Effector memory CD4-positive, alpha-beta T cell (primary cell): ENCODE measurements around the gene SLC12A9.

Source experiments
- DNase-seq, 3 donors: peaks; one replicate each; pipeline ENCODE4 v3.0.0-alpha.2; 2020
- H3K27ac ChIP-seq: 2 replicates; pipeline ENCODE4 v1.7.0; 2013; ENCODE audit warnings: mild to moderate bottlenecking, low read length, moderate library complexity; ENCODE audit not compliant: insufficient read depth, poor library complexity, severe bottlenecking
- H3K27me3 ChIP-seq: replicated peaks from 2 replicates; pipeline ENCODE4 v1.7.0; 2013; ENCODE audit warnings: mild to moderate bottlenecking, low read length; ENCODE audit not compliant: insufficient read depth, control insufficient read depth, poor library complexity, severe bottlenecking
- H3K36me3 ChIP-seq: 2 replicates; pipeline ENCODE4 v1.7.0; 2013; ENCODE audit warnings: mild to moderate bottlenecking, low read length, moderate library complexity; ENCODE audit not compliant: control insufficient read depth, insufficient read depth
- H3K4me1 ChIP-seq: 2 replicates; pipeline ENCODE4 v1.7.0; 2013; ENCODE audit warnings: low read length, mild to moderate bottlenecking; ENCODE audit not compliant: control insufficient read depth, insufficient read depth, poor library complexity, severe bottlenecking
- H3K4me3 ChIP-seq: 2 replicates; pipeline ENCODE4 v1.7.0; 2013; ENCODE audit warnings: low read length, low read depth, mild to moderate bottlenecking; ENCODE audit not compliant: insufficient read depth, poor library complexity, severe bottlenecking
- H3K9me3 ChIP-seq: 2 replicates; pipeline ENCODE4 v1.7.0; 2013; ENCODE audit warnings: mild to moderate bottlenecking, low read length, moderate library complexity; ENCODE audit not compliant: control insufficient read depth

Gene SLC12A9

DNA sequence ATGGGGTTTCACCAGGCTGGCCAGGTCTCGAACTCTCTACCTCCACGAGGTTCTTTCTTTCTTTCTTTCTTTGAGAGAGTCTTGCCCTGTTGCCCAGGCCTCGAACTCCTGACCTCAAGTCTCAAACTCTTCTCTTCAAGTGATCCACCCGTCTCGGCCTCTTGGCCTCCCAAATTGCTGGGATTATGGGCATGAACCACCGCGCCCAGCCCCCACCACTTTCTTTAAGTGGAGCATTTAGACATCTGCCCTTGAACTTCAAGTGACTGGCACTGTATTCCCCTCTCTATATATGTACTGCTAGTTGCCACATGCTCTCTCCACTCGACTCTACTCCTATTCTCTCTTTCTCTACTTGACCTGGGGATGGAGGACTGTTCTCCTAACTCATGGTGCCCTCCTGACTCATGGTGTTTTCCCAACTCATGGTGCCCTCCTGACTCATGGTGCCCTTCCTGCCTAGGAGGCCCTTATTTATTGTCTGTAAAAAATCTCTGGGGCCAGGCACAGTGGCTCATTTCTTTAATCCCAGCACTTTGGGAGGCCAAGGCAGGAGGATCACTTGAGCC, 62.5 kb downstream of the SLC12A9 start:
- Histone ChIP-seq H3K27ac (no peak overlapping the region), H3K4me1 (no peaks in the 10 kb centered on the region), H3K36me3 (no peaks in the 10 kb centered on the region), H3K4me3 (no peak overlapping the region), H3K27me3 (no peaks in the 10 kb centered on the region), H3K9me3 (no peaks in the 10 kb centered on the region)
- no peak for DNase-seq
